Medulla oblongata (tissue), 1 donor: Measurements from ENCODE around the gene PDIK1L.
"Not testable (repeated sequence)": the region's sequence is repeated elsewhere in the genome, so short reads cannot be mapped to it uniquely, and the experiment has no call there.

Experiments used
- DNase-seq: peaks from one replicate; pipeline ENCODE4 v3.0.0-alpha.2; 2015; ENCODE audit errors: extremely low spot score

The PDIK1L gene

DNA sequence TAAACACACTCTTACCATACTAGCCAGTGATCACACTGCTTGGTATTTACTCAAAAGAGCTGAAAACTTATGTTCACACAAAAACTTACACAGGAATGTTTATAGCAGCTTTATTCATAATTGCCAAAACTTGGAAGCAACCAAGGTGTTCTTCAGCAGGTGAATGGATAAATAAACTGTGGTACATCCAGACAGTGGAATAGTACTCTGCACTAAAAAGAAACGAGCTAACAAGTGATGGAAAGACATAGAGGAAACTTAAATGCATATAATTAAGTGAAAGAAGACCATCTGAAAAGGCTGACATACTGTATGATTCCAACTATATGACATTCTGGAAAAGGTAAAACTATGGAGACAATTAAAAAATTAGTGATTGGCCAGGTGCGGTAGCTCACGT, 20.7 kb upstream of the PDIK1L start:
- DNase-seq = no peak

GRCh38 chr1:26092422-26092821, 19.2 kb upstream of the PDIK1L start:
- no peak for DNase-seq

- DNase-seq = not testable (repeated sequence)
Measured at GRCh38 chr1:26093569-26093968, 18.1 kb upstream of the PDIK1L start.

GRCh38 chr1:26094076-26094669, 17.5 kb upstream of the PDIK1L start:
- no peak for DNase-seq

DNA sequence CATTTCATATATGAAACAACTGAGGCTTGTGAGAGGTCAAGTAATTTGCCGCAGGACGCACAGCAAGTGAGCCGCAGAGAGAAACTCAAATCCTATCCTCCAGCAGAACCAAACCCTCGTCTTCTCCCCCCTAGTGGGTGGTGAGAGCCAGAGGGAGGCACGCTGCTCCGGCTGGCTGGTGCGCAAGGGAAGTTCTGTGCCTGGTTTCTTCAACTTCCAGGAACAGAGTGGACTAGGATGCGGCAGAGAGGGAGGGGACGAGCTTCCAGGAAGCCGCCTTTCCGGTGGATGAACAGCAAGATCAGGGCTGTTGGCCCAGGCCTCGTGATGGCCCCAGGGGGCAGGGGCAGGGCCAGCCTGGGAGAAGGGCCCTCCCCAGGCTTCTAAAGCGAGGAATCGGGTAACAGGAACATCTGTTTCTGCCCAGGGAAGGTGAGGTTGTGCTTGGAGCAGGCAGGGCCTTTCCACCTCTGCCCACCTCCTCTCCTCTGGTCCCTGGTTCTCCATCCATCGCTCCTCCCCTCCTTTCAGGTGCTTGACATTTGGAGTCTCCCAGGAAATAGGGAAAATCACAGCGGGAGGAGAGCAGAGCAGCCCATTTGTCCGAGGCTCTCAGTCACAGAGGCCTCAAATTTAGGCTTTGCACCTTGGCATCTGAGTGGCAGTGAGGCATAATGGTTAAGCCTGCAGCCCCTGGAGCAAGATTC, 16.8 kb upstream of the PDIK1L start:
- no peak for DNase-seq

- DNase-seq = peak; percentile 80
Measured at GRCh38 chr1:26096471-26096870, 15.2 kb upstream of the PDIK1L start.

DNA sequence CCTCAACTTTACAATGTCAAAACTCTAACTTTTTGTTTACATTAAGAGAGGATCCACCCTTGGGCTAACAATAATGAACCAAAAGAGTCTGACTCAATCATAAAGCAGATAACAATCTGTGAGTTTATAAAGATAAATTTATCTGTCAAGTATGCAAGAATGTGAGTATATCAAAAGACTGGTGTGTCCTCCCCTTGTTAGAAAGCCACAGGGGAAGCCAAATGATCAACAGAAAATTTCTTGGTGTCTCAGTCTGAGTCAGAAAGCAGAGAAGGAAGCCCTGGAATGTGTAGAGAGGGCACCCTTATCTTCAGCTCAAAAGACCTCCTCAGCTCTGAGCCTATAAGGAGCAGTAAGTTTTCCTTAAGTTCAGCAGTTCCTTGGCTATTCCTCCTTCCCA, 13.9 kb upstream of the PDIK1L start:
- no peak for DNase-seq

DNA sequence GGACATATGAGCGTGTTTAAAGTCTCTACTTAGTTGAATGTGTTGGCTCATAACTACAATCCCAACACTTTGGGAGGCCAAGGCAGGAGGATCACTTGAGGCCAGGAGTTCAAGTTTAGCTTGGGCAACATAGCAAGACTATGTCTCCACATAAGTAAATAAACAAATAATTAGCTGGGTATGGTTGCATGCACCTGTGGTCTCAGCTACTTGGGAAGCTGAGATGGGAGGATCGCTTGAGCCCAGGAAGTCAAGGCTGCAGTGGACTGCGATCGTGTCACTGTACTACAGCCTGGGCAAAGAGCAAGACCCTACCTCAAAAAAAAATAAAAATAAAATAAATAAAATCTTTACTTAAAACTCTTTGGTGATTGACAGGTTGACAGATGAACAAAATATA, 13.0 kb upstream of the PDIK1L start:
- DNase-seq = no peak

DNA sequence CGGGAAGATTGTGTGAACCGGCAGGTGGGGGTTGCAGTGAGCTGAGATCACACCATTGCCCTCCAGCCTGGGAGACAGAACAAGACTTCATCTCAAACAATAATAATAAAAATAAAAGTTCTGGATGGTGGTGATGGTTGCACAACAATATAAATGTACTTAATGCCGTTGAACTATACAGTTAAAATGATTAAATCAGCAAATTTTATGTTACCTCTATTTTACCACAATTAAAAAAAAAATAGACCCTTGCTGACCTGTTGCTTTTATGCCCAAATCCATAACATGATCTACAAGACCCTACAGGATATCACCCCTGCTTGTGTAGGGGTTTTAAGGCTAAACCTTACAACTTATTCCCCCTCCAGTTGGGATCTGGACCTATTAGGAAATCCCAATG, 11.8 kb upstream of the PDIK1L start:
- no peak for DNase-seq

DNA sequence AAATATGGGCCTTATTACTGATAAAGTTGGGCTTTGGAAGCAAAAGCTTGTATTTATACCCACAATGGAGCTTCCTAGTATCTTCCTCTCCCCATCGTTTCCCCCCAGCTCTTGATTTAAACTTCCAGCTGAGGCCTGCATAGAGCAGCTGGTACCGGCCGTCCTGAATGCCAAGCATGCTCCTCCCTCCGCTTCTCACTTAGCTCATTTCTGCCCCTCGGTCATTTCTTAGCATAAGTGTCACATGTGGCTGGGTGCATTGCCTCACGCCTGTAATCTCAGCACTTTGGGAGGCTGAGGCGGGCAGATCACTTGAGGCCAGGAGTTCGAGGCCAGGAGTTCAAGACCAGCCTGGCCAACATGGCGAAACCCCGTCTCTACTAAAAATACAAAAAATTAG, 11.4 kb upstream of the PDIK1L start:
- not testable (repeated sequence) for DNase-seq

GRCh38 chr1:26102119-26102518, 9.5 kb upstream of the PDIK1L start:
- DNase-seq = no peak

DNA sequence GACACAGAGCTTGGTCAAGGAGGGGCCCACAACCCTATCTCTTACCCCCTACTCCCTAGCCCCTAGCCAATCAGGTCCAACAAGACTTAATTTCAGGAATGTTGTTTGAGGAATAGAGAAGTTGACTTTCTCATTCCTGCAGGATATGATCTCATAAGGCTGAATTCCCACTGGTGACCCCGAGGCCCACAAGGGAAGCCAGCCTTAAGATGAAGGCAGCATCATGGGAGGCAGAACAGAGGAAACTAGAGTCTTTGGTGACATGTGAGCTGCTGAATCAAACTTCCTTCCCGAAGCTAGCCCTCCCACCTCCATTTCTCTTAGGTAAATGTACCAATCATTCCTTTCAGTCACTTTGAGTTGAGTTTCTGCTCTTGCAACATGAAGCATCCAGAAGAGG, 9.1 kb upstream of the PDIK1L start:
- no peak for DNase-seq

DNA sequence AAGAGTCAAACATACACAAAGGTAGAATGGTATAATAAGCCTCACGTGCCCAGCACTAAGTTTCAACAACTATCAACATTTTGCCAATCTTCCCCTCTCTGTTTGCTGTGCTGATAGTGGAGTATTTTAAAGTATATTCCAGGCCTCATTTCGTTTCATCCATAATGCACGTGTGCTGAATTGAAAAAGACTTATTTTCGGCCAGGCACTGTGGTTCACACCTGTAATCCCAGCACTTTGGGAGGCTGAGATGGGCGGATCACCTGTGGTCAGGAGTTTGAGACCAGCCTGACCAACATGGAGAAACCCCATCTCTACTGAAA, 6.4 kb upstream of the PDIK1L start:
- not testable (repeated sequence) for DNase-seq

GRCh38 chr1:26109229-26110164, 2.1 kb upstream of the PDIK1L start:
- DNase-seq = no peak

- DNase-seq = peak; percentile 75
Measured at GRCh38 chr1:26110731-26111529, 694 bp upstream of the PDIK1L start.

- DNase-seq = no peak
Measured at GRCh38 chr1:26112407-26112775, 767 bp downstream of the PDIK1L start.

DNA sequence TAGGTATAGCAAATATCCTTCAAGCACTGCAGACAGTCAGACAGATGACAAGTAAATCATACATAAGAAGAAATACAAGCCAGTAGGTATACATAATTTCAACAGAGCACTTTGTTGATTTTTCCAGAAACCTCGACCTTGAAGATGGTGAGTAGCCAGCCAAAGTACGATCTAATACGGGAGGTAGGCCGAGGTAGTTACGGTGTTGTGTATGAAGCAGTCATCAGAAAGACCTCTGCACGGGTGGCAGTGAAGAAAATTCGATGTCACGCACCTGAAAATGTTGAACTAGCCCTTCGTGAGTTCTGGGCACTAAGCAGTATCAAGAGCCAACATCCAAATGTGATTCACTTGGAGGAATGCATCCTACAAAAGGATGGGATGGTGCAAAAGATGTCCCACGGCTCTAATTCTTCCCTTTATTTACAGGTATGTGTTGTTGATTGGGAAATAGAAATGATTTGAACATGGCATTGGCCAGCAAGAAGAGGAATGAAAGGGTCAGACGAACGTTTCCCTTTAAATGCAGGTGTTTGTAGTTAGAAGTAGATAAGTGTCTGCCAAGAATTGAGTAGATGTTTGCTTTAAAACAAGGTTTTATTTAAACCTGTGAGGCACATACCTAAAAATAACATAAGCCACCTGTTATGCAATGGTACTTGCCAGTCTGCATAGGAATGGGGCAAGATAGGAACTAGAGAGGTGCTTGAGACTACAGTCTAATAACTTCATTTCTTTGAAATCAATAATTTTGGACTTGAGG, 2.7 kb downstream of the PDIK1L start:
- no peak for DNase-seq

- no peak for DNase-seq
Measured at GRCh38 chr1:26119892-26120608, 8.4 kb downstream of the PDIK1L start.

DNA sequence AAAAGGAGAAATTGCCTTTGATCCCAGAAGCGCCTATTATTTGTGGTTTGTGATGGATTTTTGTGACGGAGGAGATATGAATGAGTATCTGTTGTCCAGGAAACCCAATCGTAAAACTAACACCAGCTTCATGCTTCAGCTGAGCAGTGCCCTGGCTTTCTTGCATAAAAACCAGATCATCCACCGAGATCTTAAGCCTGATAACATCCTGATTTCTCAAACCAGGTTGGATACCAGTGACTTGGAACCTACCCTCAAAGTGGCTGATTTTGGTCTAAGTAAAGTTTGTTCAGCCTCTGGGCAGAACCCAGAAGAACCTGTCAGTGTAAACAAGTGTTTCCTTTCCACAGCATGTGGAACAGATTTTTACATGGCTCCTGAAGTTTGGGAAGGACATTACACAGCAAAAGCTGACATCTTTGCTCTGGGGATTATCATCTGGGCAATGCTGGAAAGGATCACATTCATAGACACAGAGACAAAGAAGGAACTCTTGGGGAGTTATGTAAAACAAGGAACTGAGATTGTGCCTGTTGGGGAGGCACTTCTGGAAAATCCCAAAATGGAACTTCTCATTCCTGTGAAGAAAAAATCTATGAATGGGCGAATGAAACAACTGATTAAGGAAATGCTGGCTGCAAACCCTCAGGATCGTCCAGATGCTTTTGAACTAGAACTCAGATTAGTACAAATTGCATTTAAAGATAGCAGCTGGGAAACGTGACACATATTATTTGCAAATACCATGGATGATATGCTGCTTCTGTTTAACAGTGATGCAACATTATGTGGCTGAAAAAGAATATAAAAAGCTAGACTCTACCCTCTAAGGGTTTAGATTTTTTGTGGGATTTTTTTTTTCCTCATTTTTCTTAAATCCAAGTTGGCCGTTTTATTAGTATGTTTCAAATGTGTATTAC, 10.5 kb downstream of the PDIK1L start:
- peak; percentile 45 for DNase-seq
